ENCODE results near the gene SUPV3L1. TPM values are rescaled to one million over a fixed set of nuclear protein-coding genes. Genes with fewer than 3 reads are reported as not detected.

Gene SUPV3L1
- total and polyA plus RNA-seq, 2 of the 8 experiments (the other 6 are each of a cell fraction or from before 2014, with no cell fraction given), result 34.6 to 45.6 TPM

DNA sequence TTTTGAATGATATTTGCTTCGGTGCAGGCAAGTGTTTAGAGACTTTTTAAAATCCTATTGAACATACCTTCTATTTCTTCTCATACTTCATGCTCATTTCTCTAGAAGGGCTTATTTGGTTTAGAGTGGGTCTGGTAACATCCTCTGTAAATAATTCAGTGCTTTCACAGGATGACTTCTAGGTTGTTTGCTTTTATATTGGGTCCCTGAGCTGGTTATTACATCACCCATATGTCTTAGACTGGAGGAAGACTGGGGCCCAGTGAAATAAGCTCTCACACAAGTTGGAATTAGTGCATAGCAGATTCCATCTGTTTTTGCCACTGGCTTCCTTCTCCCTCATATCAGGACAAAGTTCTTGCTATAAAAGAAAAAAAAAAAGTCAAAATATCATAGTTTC lies 6.5 kb downstream of the SUPV3L1 start:
- H3K9ac ChIP-seq (replicated peaks in 1 of 4; ENCODE audit: extremely low read depth in 1 of 4, low read depth in 3 of 4, low read length in 3 of 4), result no peak overlapping the region
- no peak overlapping the region for H3K4me2 ChIP-seq (ENCODE audit: insufficient read depth in 1 of 2, low read depth in 2 of 2, low read length in 2 of 2)
- H3K23ac ChIP-seq (ENCODE audit: insufficient read length), result no peak overlapping the region
- H3K56ac ChIP-seq (replicated peaks; ENCODE audit: insufficient read length, low read depth, low read length), result no peak overlapping the region
- H3K9me3 ChIP-seq (ENCODE audit: insufficient read depth in 2 of 2, low read depth in 1 of 2, low read length in 1 of 2), result no peaks in the 10 kb centered on the region
- no peak overlapping the region for H2BK15ac ChIP-seq (ENCODE audit: low read length)
- no peaks in the 10 kb centered on the region for H3K27me3 ChIP-seq (replicated peaks in 1 of 4; ENCODE audit: control insufficient read depth in 3 of 4, extremely low read depth in 1 of 4, insufficient read depth in 3 of 4, low read length in 3 of 4)
- no peaks in the 10 kb centered on the region; the same call in none of the 2 replicates for H3K79me1 ChIP-seq (ENCODE audit: low read depth, low read length)
- ChIA-PET POLR2A (ENCODE audit: partially characterized antibody) (interaction anchor here (2.1 kb wide), 1 partner anchor 10 kb away, joined by 6 read pairs; no protein-coding TSS in a partner anchor), CTCF (ENCODE audit: partially characterized antibody) (no interaction called here)
- no peak overlapping the region for H3K14ac ChIP-seq (ENCODE audit: insufficient read length)
- H4K91ac ChIP-seq (replicated peaks; ENCODE audit: insufficient read length, low read length), result no peak overlapping the region
- H3K18ac ChIP-seq (ENCODE audit: extremely low read depth, low read length), result no peak overlapping the region
- H3K79me2 ChIP-seq (ENCODE audit: control insufficient read depth in 1 of 2, insufficient read depth in 2 of 2, low read length in 2 of 2), result peaks cover 9 to 40% of the 10 kb centered on the region in 2 experiments
- H3K36me3 ChIP-seq (ENCODE audit: control insufficient read depth in 2 of 4, insufficient read depth in 4 of 4, low read length in 3 of 4), result peaks cover 7 to 47% (median 28%) of the 10 kb centered on the region in 4 experiments
- H2BK20ac ChIP-seq (ENCODE audit: low read length), result no peak overlapping the region
- peaks cover 4 to 11% of the 10 kb centered on the region in 2 experiments for H4K20me1 ChIP-seq (replicated peaks in 1 of 2; ENCODE audit: control insufficient read depth in 1 of 2, insufficient read depth in 2 of 2, low read length in 2 of 2)
- no peak overlapping the region for H2BK5ac ChIP-seq (ENCODE audit: low read depth, low read length)
- H2AK5ac ChIP-seq (ENCODE audit: low read depth, low read length), result no peak overlapping the region
- FAIRE-seq, result no peak
- H2BK120ac ChIP-seq (replicated peaks; ENCODE audit: low read depth, low read length), result no peak overlapping the region
- no peak overlapping the region for H2AFZ ChIP-seq (ENCODE audit: low read length)
- H3K27ac ChIP-seq (ENCODE audit: low read depth, low read length), result no peak overlapping the region
- no peak overlapping the region for H3K4ac ChIP-seq (replicated peaks; ENCODE audit: insufficient read length, low read depth, low read length)
- H2BK12ac ChIP-seq (ENCODE audit: low read depth, low read length), result no peak overlapping the region
- WGBS, 2 experiments (ENCODE audit: extremely low coverage in 1 of 2, insufficient coverage in 1 of 2, insufficient read length in 1 of 2, insufficient replicate concordance in 2 of 2, low coverage in 1 of 2, low lambda C conversion rate in 2 of 2, missing lambda C conversion rate in 1 of 2), result 83% methylated on average over 1 of the region's 1 CpG; no CpG with 5 or more reads in 1 of the 2 experiments
- no peak overlapping the region for H3K4me3 ChIP-seq (ENCODE audit: extremely low read depth in 1 of 4, insufficient read depth in 2 of 4, low read depth in 3 of 4, low read length in 4 of 4)
- no peak overlapping the region for H4K5ac ChIP-seq (ENCODE audit: insufficient read length, low read depth, low read length)
- no peak for DNase-seq (ENCODE audit: low read depth in 1 of 2, low spot score in 2 of 2)
- no peaks in the 10 kb centered on the region for H3K23me2 ChIP-seq (ENCODE audit: low read depth, low read length)
- no peaks in the 10 kb centered on the region for H3K4me1 ChIP-seq (replicated peaks in 1 of 4; ENCODE audit: control insufficient read depth in 3 of 4, insufficient read depth in 4 of 4, low read length in 3 of 4)
- no peak overlapping the region for H4K8ac ChIP-seq (ENCODE audit: extremely low read depth, insufficient read depth, low read length)
- TF ChIP-seq BCL11A (IDR thresholded peaks at IDR 0.05; ENCODE audit: low read depth in 2 of 2, low read length in 2 of 2) (no peak), SUZ12 (IDR thresholded peaks at IDR 0.05; ENCODE audit: low read length) (no peak), KDM5A (IDR thresholded peaks at IDR 0.05; ENCODE audit: low read length) (no peak), MAFK (IDR thresholded peaks at IDR 0.05; ENCODE audit: low read depth, low read length) (no peak), SIRT6 (IDR thresholded peaks at IDR 0.05; ENCODE audit: low read length) (no peak), NANOG (IDR thresholded peaks at IDR 0.05; ENCODE audit: insufficient read depth, low read depth, low read length, poor library complexity, severe bottlenecking) (no peak), HDAC6 (IDR thresholded peaks at IDR 0.05; ENCODE audit: low read depth, low read length) (no peak), RFX5 (IDR thresholded peaks at IDR 0.05; ENCODE audit: borderline replicate concordance, low read depth, low read length) (no peak), CBX8 (IDR thresholded peaks at IDR 0.05; ENCODE audit: borderline replicate concordance, low read depth, low read length) (no peak), SP1 (IDR thresholded peaks at IDR 0.05; ENCODE audit: low read depth, low read length) (no peak)
- TF ChIP-seq, protein P1, sequence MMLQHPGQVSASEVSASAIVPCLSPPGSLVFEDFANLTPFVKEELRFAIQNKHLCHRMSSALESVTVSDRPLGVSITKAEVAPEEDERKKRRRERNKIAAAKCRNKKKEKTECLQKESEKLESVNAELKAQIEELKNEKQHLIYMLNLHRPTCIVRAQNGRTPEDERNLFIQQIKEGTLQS (IDR thresholded peaks at IDR 0.05; ENCODE audit: insufficient read depth, low read depth, low read length), result no peak
- TF ChIP-seq, protein P2, sequence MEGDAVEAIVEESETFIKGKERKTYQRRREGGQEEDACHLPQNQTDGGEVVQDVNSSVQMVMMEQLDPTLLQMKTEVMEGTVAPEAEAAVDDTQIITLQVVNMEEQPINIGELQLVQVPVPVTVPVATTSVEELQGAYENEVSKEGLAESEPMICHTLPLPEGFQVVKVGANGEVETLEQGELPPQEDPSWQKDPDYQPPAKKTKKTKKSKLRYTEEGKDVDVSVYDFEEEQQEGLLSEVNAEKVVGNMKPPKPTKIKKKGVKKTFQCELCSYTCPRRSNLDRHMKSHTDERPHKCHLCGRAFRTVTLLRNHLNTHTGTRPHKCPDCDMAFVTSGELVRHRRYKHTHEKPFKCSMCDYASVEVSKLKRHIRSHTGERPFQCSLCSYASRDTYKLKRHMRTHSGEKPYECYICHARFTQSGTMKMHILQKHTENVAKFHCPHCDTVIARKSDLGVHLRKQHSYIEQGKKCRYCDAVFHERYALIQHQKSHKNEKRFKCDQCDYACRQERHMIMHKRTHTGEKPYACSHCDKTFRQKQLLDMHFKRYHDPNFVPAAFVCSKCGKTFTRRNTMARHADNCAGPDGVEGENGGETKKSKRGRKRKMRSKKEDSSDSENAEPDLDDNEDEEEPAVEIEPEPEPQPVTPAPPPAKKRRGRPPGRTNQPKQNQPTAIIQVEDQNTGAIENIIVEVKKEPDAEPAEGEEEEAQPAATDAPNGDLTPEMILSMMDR (IDR thresholded peaks at IDR 0.05; ENCODE audit: control extremely low read depth in 1 of 3, insufficient read depth in 1 of 3, low read depth in 1 of 3, low read length in 3 of 3), result no peak

Data from H1 (cell line).